ENCODE data around the gene ACTN2.

ACTN2 gene

GRCh38 chr1:236742421-236743160, 56.3 kb downstream of the ACTN2 start:
- DNase-seq (ENCODE audit: low spot score), result no peak

GRCh38 chr1:236744533-236744932, 58.2 kb downstream of the ACTN2 start:
- no peak for DNase-seq (ENCODE audit: low spot score)

- no peak for DNase-seq (ENCODE audit: low spot score)
These were observed 60.5 kb downstream of the ACTN2 start for GRCh38 chr1:236746785-236747184.

- no peak for DNase-seq (ENCODE audit: low spot score)
These were observed 61.1 kb downstream of the ACTN2 start for GRCh38 chr1:236747311-236747985.

- peak; percentile 33 for DNase-seq (ENCODE audit: low spot score)
These were observed 62.1 kb downstream of the ACTN2 start for GRCh38 chr1:236748268-236748870.

GRCh38 chr1:236750928-236751327, 64.6 kb downstream of the ACTN2 start:
- no peak for DNase-seq (ENCODE audit: low spot score)

- DNase-seq (ENCODE audit: low spot score), result no peak
These were observed 65.1 kb downstream of the ACTN2 start for GRCh38 chr1:236751385-236751784.

- no peak for DNase-seq (ENCODE audit: low spot score)
These were observed 65.6 kb downstream of the ACTN2 start for GRCh38 chr1:236751935-236752334.

GRCh38 chr1:236753516-236753915, 67.2 kb downstream of the ACTN2 start:
- DNase-seq (ENCODE audit: low spot score), result peak; percentile 71

- no peak for DNase-seq (ENCODE audit: low spot score)
These were observed 67.7 kb downstream of the ACTN2 start for GRCh38 chr1:236753964-236754363.

- DNase-seq (ENCODE audit: low spot score), result no peak
These were observed 68.4 kb downstream of the ACTN2 start for GRCh38 chr1:236754525-236755210.

GRCh38 chr1:236757640-236758039, 71.3 kb downstream of the ACTN2 start:
- DNase-seq (ENCODE audit: low spot score), result no peak

GRCh38 chr1:236759252-236759859, 73.1 kb downstream of the ACTN2 start:
- DNase-seq (ENCODE audit: low spot score), result peak; percentile 24

- DNase-seq (ENCODE audit: low spot score), result no peak
These were observed 74.2 kb downstream of the ACTN2 start for GRCh38 chr1:236760480-236760879.

GRCh38 chr1:236760986-236761385, 74.7 kb downstream of the ACTN2 start:
- no peak for DNase-seq (ENCODE audit: low spot score)

GRCh38 chr1:236761397-236762132, 75.3 kb downstream of the ACTN2 start:
- DNase-seq (ENCODE audit: low spot score), result no peak

GRCh38 chr1:236762410-236762809, 76.1 kb downstream of the ACTN2 start:
- DNase-seq (ENCODE audit: low spot score), result no peak

- no peak for DNase-seq (ENCODE audit: low spot score)
These were observed 79.5 kb downstream of the ACTN2 start for GRCh38 chr1:236765831-236766230.

GRCh38 chr1:236766506-236766905, 80.2 kb downstream of the ACTN2 start:
- no peak for DNase-seq (ENCODE audit: low spot score)

- DNase-seq (ENCODE audit: low spot score), result no peak
These were observed 81.0 kb downstream of the ACTN2 start for GRCh38 chr1:236767276-236767675.

- DNase-seq (ENCODE audit: low spot score), result peak; percentile 9
These were observed 82.3 kb downstream of the ACTN2 start for GRCh38 chr1:236768601-236769000.

GRCh38 chr1:236773919-236774318, 87.6 kb downstream of the ACTN2 start:
- no peak for DNase-seq (ENCODE audit: low spot score)
